ENCODE data around the gene ARHGEF7.

Gene ARHGEF7

DNA sequence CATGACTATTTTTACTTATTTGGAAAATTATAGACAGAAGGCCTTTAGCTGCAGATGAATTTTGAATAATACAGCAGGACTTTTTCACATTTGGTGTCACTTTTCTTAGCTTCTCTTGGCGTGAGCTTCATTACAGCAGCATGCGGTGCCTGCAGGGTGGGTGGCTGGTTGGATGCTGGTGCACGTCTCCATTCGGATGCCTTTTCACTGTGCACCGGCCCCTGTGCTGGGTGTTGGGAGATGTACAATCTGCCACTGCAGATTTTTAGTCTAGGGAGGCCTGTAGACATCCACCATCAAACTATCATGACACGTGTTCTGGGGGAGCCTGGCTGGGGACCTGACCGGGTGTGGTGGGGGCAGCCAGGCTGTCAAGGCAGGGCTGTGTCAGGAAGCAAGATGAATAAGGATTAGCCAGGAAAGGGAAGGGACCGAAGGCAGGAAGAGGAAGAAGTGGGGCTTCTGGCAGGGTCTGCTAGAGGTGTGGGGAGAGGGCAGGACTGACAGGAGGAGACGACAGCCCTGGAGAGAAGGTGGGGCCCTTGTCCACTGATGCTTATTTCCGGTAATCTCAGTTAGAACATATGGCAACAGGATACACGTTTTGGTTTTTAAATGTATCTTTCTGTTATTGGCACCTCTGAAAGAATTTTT lies 88.8 kb downstream of the ARHGEF7 start:
- DNase-seq: no peak

- peak; percentile 82 for DNase-seq
These were observed 89.5 kb downstream of the ARHGEF7 start for GRCh38 chr13:111204438-111205177.

DNA sequence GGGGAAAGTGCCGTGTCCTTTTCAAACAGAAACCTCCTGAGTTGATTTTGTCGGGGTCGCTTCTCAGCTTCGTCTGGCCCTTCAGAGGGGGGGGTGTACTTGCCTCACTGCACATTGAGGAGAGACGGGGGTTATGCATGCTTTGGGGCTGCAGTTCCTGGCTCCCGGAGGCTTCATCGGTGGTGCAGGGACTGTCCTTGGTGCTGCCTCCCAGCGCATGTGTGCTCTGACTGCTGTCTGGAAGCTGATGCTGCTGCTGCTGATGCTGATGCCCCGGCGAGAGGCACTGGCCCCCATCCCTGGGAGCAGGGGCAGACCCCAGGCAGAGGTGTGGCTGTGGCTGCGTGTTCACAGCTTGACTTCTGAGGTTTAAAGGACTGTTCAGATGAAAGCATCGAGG lies 91.0 kb downstream of the ARHGEF7 start:
- no peak for DNase-seq

GRCh38 chr13:111209613-111210012 lies 94.5 kb downstream of the ARHGEF7 start:
- DNase-seq: no peak

- DNase-seq: no peak
These were observed 95.0 kb downstream of the ARHGEF7 start for GRCh38 chr13:111210091-111210490.

DNA sequence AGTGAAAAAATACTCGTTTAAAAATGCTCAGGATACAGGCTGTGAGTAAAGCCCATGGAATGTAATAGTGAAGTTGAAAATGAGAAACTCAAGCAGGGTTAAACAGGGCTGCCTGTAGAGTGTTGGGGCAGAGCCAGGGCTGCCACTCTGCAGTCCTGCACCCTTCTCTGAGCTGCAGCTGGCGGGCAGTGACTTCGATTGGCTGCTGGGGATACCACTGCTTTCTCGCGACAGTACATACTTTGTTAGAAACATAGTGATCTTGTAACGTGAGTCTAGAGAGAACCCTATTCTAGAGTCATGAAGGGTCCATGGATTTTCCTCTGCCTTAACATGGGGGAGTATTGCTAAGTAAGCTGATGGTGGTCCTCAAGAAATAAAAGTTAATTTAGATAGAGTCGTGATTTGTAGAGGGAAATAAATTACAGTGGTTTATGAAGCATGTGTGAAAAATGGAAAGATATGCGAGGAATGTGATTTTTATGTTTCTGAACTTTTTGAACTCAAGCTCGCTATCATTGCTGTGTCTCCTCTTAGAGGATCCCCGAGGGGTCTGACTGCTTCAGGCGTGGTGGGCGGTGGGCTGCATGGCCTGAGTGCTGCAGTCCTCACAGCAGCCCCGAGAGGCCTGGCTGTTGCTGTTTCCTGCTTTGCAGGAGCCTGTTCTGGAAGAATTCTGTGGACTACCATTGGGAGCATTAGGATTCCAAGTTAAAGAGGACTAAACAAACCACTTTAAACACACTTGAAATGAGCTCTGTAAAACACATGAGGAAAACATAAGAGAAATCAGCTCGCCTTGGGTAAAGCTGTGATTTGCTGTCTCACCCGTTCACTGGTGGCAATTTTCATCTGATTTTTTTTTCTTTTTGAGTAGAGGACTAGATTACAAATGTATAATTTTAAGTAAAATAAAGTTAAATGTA lies 95.7 kb downstream of the ARHGEF7 start:
- peak; percentile 93 for DNase-seq

GRCh38 chr13:111211789-111212516 lies 96.8 kb downstream of the ARHGEF7 start:
- DNase-seq: peak; percentile 76

- DNase-seq: no peak
These were observed 97.4 kb downstream of the ARHGEF7 start for GRCh38 chr13:111212517-111212873.

GRCh38 chr13:111213964-111214726 lies 99.0 kb downstream of the ARHGEF7 start:
- DNase-seq: no peak

- DNase-seq: no peak
These were observed 100.3 kb downstream of the ARHGEF7 start for GRCh38 chr13:111215081-111216047.

- peak; percentile 41 for DNase-seq
These were observed 101.3 kb downstream of the ARHGEF7 start for GRCh38 chr13:111216166-111216960.

GRCh38 chr13:111217641-111218040 lies 102.5 kb downstream of the ARHGEF7 start:
- no peak for DNase-seq

DNA sequence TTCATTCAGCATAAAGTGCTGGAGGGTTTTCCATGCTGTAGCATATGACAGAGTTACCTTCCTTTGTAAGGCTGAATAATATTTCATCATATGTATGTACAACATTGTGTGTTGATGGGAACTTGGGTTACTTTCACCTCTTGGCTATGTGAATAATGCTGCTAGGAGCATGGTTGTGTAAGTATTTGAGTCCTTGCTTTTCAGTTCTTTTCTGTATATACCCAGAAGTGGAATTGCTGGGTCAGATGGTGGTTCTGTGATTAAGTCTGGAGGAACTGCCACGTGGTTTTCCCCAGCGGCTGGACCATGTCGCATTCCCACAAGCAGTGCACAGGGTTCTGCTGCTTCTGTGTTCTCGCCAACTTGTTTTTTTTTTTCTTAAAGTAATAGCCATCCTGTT lies 104.2 kb downstream of the ARHGEF7 start:
- peak; percentile 66 for DNase-seq

DNA sequence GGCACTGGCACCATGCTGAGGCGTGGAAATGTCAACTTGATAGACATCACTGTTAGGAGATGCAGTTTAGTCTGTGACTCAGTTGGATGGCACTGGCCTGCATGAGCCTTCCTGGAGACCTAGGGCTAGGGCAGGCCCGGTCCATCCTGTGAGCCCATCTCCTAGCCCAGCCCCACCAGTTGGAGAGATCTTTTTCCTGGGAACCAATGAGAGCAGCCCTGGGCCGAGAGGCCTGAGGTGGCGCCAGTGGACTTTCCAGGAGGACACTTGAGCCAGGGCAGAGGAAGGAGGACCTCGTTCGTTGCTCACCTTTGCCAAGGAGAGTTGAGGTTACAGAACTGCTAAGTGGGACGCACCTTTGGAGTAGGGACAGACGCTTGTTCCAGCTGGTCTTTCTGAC lies 104.8 kb downstream of the ARHGEF7 start:
- DNase-seq: no peak

GRCh38 chr13:111225166-111225565 lies 110.1 kb downstream of the ARHGEF7 start:
- no peak for DNase-seq

- DNase-seq: no peak
These were observed 110.9 kb downstream of the ARHGEF7 start for GRCh38 chr13:111225810-111226546.

- no peak for DNase-seq
These were observed 112.3 kb downstream of the ARHGEF7 start for GRCh38 chr13:111227405-111227804.

DNA sequence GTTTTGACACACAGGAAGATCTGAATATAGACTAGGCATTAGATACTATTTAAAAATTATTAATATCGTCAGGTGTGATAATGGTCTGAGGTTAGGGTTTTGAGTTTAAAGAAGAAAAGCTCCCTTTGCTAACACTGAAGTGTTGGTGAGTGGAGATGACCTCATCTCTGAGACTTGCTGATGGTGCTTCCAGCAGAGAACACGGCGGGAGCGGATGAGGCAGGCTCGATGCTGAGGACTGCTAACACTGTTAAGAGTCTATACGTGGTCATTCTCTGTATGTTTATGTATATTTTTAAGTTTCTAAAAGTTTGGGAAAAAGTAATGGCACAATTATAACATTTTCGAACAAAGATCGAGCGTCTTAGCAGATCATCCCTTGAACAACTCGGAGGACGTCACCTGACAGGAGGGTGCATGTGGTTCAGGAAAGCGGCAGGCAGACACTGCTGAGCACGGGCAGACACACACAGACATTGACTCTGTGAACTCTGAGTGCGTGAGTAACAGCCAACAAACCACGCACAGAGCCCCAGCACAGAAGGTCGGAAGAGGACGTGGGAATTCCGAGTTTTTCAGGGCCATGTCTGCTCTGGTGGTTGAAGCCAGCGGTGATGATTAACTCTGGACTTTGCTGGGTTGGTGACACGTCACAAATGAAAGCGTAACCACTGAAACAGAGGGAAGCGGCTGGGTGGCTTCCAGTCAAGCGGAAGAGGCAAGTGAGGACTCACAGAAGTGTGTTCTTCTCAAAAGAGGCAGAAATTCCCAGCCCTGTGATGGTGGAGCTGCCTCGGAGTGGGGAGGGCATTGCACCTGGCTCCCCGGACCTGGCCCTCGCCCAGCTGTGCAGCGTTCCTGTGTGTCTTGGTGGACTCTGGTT lies 113.4 kb downstream of the ARHGEF7 start:
- no peak for DNase-seq

Measured in fibroblast of skin of right quadriceps (primary cell).